OCI-LY1 (cell line): Measurements from ENCODE around the gene SESN2.

ENCODE experiments used
- H2AFZ ChIP-seq: fragments of 200-600 bp; sonication (generic), shearing (Covaris generic); 2 replicates; pipeline ENCODE4 v1.6.0; 2014; ENCODE audit warnings: antibody characterized with exemption, mild to moderate bottlenecking, low read length
- H3F3A ChIP-seq: fragments of 200-600 bp; sonication (generic), shearing (Covaris generic); 2 replicates; pipeline ENCODE4 v1.6.0; 2014; ENCODE audit warnings: mild to moderate bottlenecking, antibody characterized with exemption, low read length, moderate library complexity; ENCODE audit not compliant: insufficient read depth
- H3K27ac ChIP-seq: fragments of 200-600 bp; sonication (generic); 2 replicates; pipeline ENCODE4 v1.5.1; 2014; ENCODE audit warnings: low read length, mixed run types, mild to moderate bottlenecking, low read depth; ENCODE audit not compliant: poor library complexity, severe bottlenecking
- H3K27me3 ChIP-seq: fragments of 200-600 bp; sonication (generic); 2 replicates; pipeline ENCODE4 v1.6.0; 2014; ENCODE audit warnings: antibody characterized with exemption, mild to moderate bottlenecking, low read length, moderate library complexity; ENCODE audit not compliant: insufficient read depth
- H3K36me3 ChIP-seq: fragments of 200-600 bp; sonication (generic); 2 replicates; pipeline ENCODE4 v1.6.1; 2014; ENCODE audit warnings: mild to moderate bottlenecking, antibody characterized with exemption, low read length, moderate library complexity, mixed read lengths; ENCODE audit not compliant: insufficient read depth
- H3K4me1 ChIP-seq: fragments of 200-600 bp; sonication (generic); 2 replicates; pipeline ENCODE4 v1.5.1; 2014; ENCODE audit warnings: mild to moderate bottlenecking, low read length, moderate library complexity; ENCODE audit not compliant: insufficient read depth, severe bottlenecking
- H3K4me2 ChIP-seq: fragments of 200-600 bp; sonication (generic), shearing (Covaris generic); 2 replicates; pipeline ENCODE4 v1.6.1; 2014; ENCODE audit warnings: low read length
- H3K4me3 ChIP-seq: fragments of 200-600 bp; sonication (generic); 2 replicates; pipeline ENCODE4 v1.5.1; 2014; ENCODE audit warnings: low read length, low read depth, mild to moderate bottlenecking, mixed read lengths; ENCODE audit not compliant: poor library complexity, severe bottlenecking
- H3K79me2 ChIP-seq: fragments of 200-600 bp; shearing (Covaris generic); 2 replicates; pipeline ENCODE4 v1.6.1; 2016; ENCODE audit warnings: mixed run types, low read length, mixed read lengths; ENCODE audit not compliant: insufficient read depth
- H3K9ac ChIP-seq: fragments of 200-600 bp; sonication (generic), shearing (Covaris generic); 2 replicates; pipeline ENCODE4 v1.6.1; 2014; ENCODE audit warnings: mild to moderate bottlenecking, low read length, mixed read lengths
- H3K9me2 ChIP-seq: fragments of 200-600 bp; sonication (generic), shearing (Covaris generic); 2 replicates; pipeline ENCODE4 v1.6.1; 2014; ENCODE audit warnings: low read depth, mild to moderate bottlenecking, low read length, mixed read lengths
- H3K9me3 ChIP-seq: fragments of 200-600 bp; shearing (Covaris generic); 2 replicates; pipeline ENCODE4 v1.6.1; 2014; ENCODE audit warnings: low read length, mixed read lengths
- H4K20me1 ChIP-seq: fragments of 200-600 bp; sonication (generic), shearing (Covaris generic); 2 replicates; pipeline ENCODE4 v1.6.0; 2016; ENCODE audit warnings: mild to moderate bottlenecking, low read length; ENCODE audit not compliant: insufficient read depth
- CTCF ChIP-seq: fragments of 200-600 bp; sonication (generic), shearing (Covaris generic); IDR thresholded peaks from 2 replicates; pipeline ENCODE4 v1.5.1; 2017; ENCODE audit warnings: mild to moderate bottlenecking, antibody characterized with exemption, low read length, moderate library complexity, mixed read lengths
- EZH2 ChIP-seq: fragments of 200-600 bp; sonication (generic), shearing (Covaris generic); IDR thresholded peaks from 2 replicates; pipeline ENCODE4 v1.8.0; 2017; ENCODE audit warnings: borderline replicate concordance, mixed run types, mild to moderate bottlenecking, antibody characterized with exemption, low read length, moderate library complexity, mixed read lengths

SESN2 gene

DNA sequence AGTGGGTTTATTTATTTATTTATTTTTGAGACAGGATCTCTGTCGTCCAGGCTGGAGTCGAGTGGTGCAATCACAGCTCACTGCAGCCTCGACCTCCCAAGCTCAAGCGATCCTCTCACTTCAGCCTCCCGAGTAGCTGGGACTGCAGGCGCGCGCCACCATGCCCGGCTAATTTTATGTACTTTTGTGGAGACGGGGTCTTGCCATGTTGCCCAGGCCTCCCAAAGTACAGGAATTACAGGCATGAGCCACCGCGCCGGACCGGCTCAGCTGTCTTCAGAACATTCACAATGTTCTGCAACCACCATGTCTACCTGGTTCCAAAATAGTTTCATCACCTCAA is 26.1 kb upstream of the SESN2 start:
- 0 out of 2 replicates have a peak, but pooled peaks cover 4% of the 10 kb centered on the region for H3F3A ChIP-seq
- H3K4me3 ChIP-seq: peak overlapping the region; percentile 93
- H3K9me2 ChIP-seq: no peaks in the 10 kb centered on the region
- no peaks in the 10 kb centered on the region for H3K27me3 ChIP-seq
- H3K4me1 ChIP-seq: peaks cover 45% of the 10 kb centered on the region
- peak overlapping the region; percentile 32; the same call in 1 of the 2 replicates for H2AFZ ChIP-seq
- no peak overlapping the region for H3K9ac ChIP-seq
- peaks cover 38% of the 10 kb centered on the region for H3K36me3 ChIP-seq
- H3K79me2 ChIP-seq: peaks cover 53% of the 10 kb centered on the region
- H3K9me3 ChIP-seq: no peaks in the 10 kb centered on the region
- H3K4me2 ChIP-seq: peak overlapping the region; percentile 93; the same call in 1 of the 2 replicates
- H4K20me1 ChIP-seq: no peaks in the 10 kb centered on the region
- no peak for TF ChIP-seq CTCF
- TF ChIP-seq EZH2: no peak
- H3K27ac ChIP-seq: no peak overlapping the region

- Histone ChIP-seq H3K36me3 (peaks cover 32% of the 10 kb centered on the region), H3K27ac (peak within 1 kb of the TSS; percentile 69), H3K4me1 (peaks cover 50% of the 10 kb centered on the region), H3F3A (0 out of 2 replicates have a peak, but pooled peaks cover 4% of the 10 kb centered on the region), H4K20me1 (no peaks in the 10 kb centered on the region), H3K9me2 (no peaks in the 10 kb centered on the region), H3K79me2 (peaks cover 34% of the 10 kb centered on the region), H3K4me3 (peak within 1 kb of the TSS; percentile 86), H3K9ac (peak within 1 kb of the TSS; percentile 91), H3K27me3 (no peaks in the 10 kb centered on the region), H2AFZ (no peak within 1 kb of the TSS), H3K4me2 (peak within 1 kb of the TSS; percentile 78), H3K9me3 (no peaks in the 10 kb centered on the region)
- TF ChIP-seq EZH2 (no peak), CTCF (no peak)
Observed at GRCh38 chr1:28235755-28236655, 23.3 kb upstream of the SESN2 start, which contains the start of gene ATP5IF1. Gene ATP5IF1, plus strand, starts transcription at chr1:28236124. Its CDS starts 60 bp downstream, at chr1:28236184.

DNA sequence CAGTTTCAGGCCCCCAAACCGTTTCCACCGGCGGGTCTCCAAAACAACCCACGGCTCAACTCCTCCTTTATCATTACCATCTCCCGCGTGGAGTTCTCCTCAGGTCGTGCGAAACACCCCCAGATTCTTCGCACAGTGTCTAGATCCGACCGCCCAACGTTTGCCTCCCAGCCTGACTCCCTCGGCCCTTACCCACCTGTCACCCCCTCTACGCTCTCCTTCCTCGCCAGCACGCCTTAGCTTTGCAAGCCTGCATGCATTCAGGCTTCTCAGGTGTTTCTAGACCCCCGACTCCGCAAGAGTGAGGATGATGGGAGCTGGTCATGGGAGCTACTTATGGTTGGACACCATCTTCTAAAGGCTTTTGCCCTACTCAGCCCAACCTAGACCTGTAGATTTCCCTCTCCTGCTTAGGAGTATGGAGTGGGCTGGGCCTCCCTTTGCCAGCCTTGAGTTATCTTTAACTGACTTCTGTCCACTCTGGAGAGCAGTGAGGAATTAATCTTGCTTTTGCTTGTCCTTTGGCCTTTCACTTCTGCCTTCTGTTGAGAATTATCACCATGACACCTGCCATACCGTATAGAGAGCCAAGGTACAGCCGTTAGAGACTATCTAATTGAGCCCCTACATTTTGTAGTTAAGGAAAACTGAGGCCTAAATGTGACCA is 22.5 kb upstream of the SESN2 start:
- no peaks in the 10 kb centered on the region for H3K9me2 ChIP-seq
- TF ChIP-seq CTCF (no peak), EZH2 (no peak)
- peak overlapping the region; percentile 78 for H3K4me2 ChIP-seq
- H4K20me1 ChIP-seq: no peaks in the 10 kb centered on the region
- H2AFZ ChIP-seq: no peak overlapping the region
- 0 out of 2 replicates have a peak, but pooled peaks cover 4% of the 10 kb centered on the region for H3F3A ChIP-seq
- H3K36me3 ChIP-seq: peaks cover 34% of the 10 kb centered on the region
- H3K4me1 ChIP-seq: peaks cover 46% of the 10 kb centered on the region
- H3K9me3 ChIP-seq: no peaks in the 10 kb centered on the region
- peak overlapping the region; percentile 57 for H3K27ac ChIP-seq
- no peaks in the 10 kb centered on the region for H3K27me3 ChIP-seq
- H3K79me2 ChIP-seq: peaks cover 26% of the 10 kb centered on the region
- peak overlapping the region; percentile 91 for H3K9ac ChIP-seq
- peak overlapping the region; percentile 86 for H3K4me3 ChIP-seq
